B cell (primary cell): ENCODE measurements around the gene CACNB4. TPM values are rescaled to one million over a fixed set of nuclear protein-coding genes. Genes with fewer than 3 reads are reported as not detected.
A peak's percentile ranks its signal among the peaks of the same experiment; 100 is the strongest.

Source experiments
- ATAC-seq: fragments of 200-7000 bp; cut with Tn5 transposase; one replicate; pipeline ENCODE4 v1.10.0; 2021; ENCODE audit warnings: low read depth, mild to moderate bottlenecking, moderate number of reproducible peaks, moderate library complexity
- CTCF ChIA-PET: fragments of 350-600 bp; sonication (Branson Sonifier 250); formaldehyde crosslinking; loops from one replicate; lab custom pipeline; 2021; ENCODE audit warnings: antibody characterized with exemption, inconsistent platforms; lab: Charles Lee
- POLR2A ChIA-PET: fragments of 350-600 bp; sonication (Branson Sonifier 250); formaldehyde crosslinking; loops from one replicate; lab custom pipeline; 2021; ENCODE audit warnings: antibody characterized with exemption; lab: Charles Lee
- DNase-seq: peaks from one replicate; pipeline ENCODE4 v3.0.0; 2013
- H2AFZ ChIP-seq: 2 replicates; pipeline ENCODE4 v1.6.1; 2012; ENCODE audit warnings: mild to moderate bottlenecking, low read depth, low read length; ENCODE audit not compliant: insufficient read depth, poor library complexity, severe bottlenecking
- H3K27ac ChIP-seq, 2 donors: 1 replicate in 1 of 2; 2 replicates in 1 of 2; pipeline ENCODE4 v1.5.1; 2012 to 2013; ENCODE audit warnings: low read length in 2 of 2, mild to moderate bottlenecking in 2 of 2, moderate library complexity in 1 of 2
- H3K27me3 ChIP-seq, 4 experiments: fragments of 200-600 bp in 1 of 4; sonication (generic) in 1 of 4; replicated peaks in 1 of 4; 1 replicate in 2 of 4; 2 replicates in 2 of 4; pipeline versions ENCODE4 v1.6.1 to v1.7.0; 2013 to 2016; ENCODE audit warnings: low read length in 3 of 4, mild to moderate bottlenecking in 2 of 4, mixed read lengths in 1 of 4, moderate library complexity in 1 of 4; ENCODE audit not compliant: insufficient read depth in 4 of 4, control insufficient read depth in 3 of 4; ENCODE audit errors: control extremely low read depth in 1 of 4
- H3K36me3 ChIP-seq, 2 experiments: replicated peaks in 1 of 2; 1 replicate in 1 of 2; 2 replicates in 1 of 2; pipeline versions ENCODE4 v1.6.1 to v1.7.1; 2013; ENCODE audit warnings: low read length in 1 of 2; ENCODE audit not compliant: insufficient read depth in 2 of 2, control insufficient read depth in 1 of 2; ENCODE audit errors: control extremely low read depth in 1 of 2, extremely low read depth in 1 of 2
- H3K4me1 ChIP-seq, 2 donors: fragments of 200-600 bp in 1 of 2; sonication (generic) in 1 of 2; 1 replicate in 1 of 2; 2 replicates in 1 of 2; pipeline versions ENCODE4 v1.5.1 to v1.6.1; 2013 to 2017; ENCODE audit warnings: low read length in 2 of 2; ENCODE audit not compliant: control insufficient read depth in 2 of 2, insufficient read depth in 2 of 2
- H3K4me2 ChIP-seq: replicated peaks from 2 replicates; pipeline ENCODE3; 2012; ENCODE audit warnings: mild to moderate bottlenecking, low read depth, low read length; ENCODE audit not compliant: poor library complexity, severe bottlenecking
- H3K4me3 ChIP-seq, 5 experiments: fragments of 200-600 bp in 1 of 5; sonication (generic) in 1 of 5; 1 replicate in 3 of 5; 2 replicates in 2 of 5; pipeline versions ENCODE4 v1.5.1 to v1.7.0; 2011 to 2016; ENCODE audit warnings: low read length in 4 of 5, mild to moderate bottlenecking in 4 of 5, low read depth in 2 of 5, control low read depth in 1 of 5, moderate library complexity in 1 of 5; ENCODE audit not compliant: insufficient read depth in 1 of 5; ENCODE audit errors: control extremely low read depth in 1 of 5, extremely low read depth in 1 of 5
- H3K79me2 ChIP-seq: fragments of 200-600 bp; sonication (generic); one replicate; pipeline ENCODE4 v1.6.0; 2016; ENCODE audit warnings: low read length; ENCODE audit not compliant: control insufficient read depth, insufficient read depth
- H3K9ac ChIP-seq: fragments of 200-600 bp; sonication (generic); 2 replicates; pipeline ENCODE4 v1.6.1; 2017; ENCODE audit warnings: mild to moderate bottlenecking, low read length, moderate library complexity
- H3K9me3 ChIP-seq, 3 donors: one replicate each; pipeline versions ENCODE4 v1.6.1 to v1.7.1; 2013; ENCODE audit warnings: low read length in 2 of 3; ENCODE audit not compliant: control insufficient read depth in 2 of 3, insufficient read depth in 1 of 3; ENCODE audit errors: control extremely low read depth in 1 of 3
- H4K20me1 ChIP-seq: 2 replicates; pipeline ENCODE4 v1.6.0; 2012; ENCODE audit warnings: mild to moderate bottlenecking, low read length; ENCODE audit not compliant: insufficient read depth, control insufficient read depth, poor library complexity, severe bottlenecking
- H3K27ac Mint-ChIP-seq: one replicate; pipeline ENCODE4 v1.8.0; 2021; ENCODE audit warnings: mixed read lengths
- H3K27me3 Mint-ChIP-seq: one replicate; pipeline ENCODE4 v1.8.0; 2021; ENCODE audit warnings: mixed read lengths
- H3K4me1 Mint-ChIP-seq: one replicate; pipeline ENCODE4 v1.8.0; 2021; ENCODE audit warnings: mixed read lengths
- H3K4me3 Mint-ChIP-seq: one replicate; pipeline ENCODE4 v1.8.0; 2021; ENCODE audit warnings: mixed read lengths
- H3K9me3 Mint-ChIP-seq: one replicate; pipeline ENCODE4 v1.8.0; 2022; ENCODE audit warnings: mixed read lengths; ENCODE audit not compliant: insufficient read depth
- CTCF ChIP-seq: fragments of 200-600 bp; IDR thresholded peaks from one replicate; pipeline ENCODE4 v1.8.0; 2022; ENCODE audit warnings: antibody characterized with exemption, mild to moderate bottlenecking
- EZH2 ChIP-seq: IDR thresholded peaks from 2 replicates; pipeline ENCODE4 v1.6.1; 2012; ENCODE audit warnings: borderline replicate concordance, low read depth, mild to moderate bottlenecking, moderate library complexity, low read length; ENCODE audit not compliant: insufficient read depth, poor library complexity, severe bottlenecking
- WGBS: methylation state at CpG from one replicate; pipeline ENCODE4 v1.1.5; 2013; ENCODE audit warnings: missing lambda C conversion rate; ENCODE audit not compliant: insufficient coverage; 5-methylcytosine and 5-hydroxymethylcytosine counted together
- intact Hi-C: fragments of 100-400 bp; cut with micrococcal nuclease; formaldehyde crosslinking; loops from one replicate; pipeline ENCODE4 v1.10.0; 2022
- polyA plus RNA-seq: library from polyadenylated mRNA; depleted of rRNA; stranded (reverse); fragments of >200 nt; gene quantifications from 2 replicates; pipeline ENCODE4 v1.2.3, GENCODE V29; 2012
- total RNA-seq, 2 donors: library from RNA; stranded (reverse); fragments of 120-200 nt in 1 of 2; gene quantifications; 1 replicate in 1 of 2; 2 replicates in 1 of 2; pipeline versions ENCODE4 v1.2.3 to v1.2.4, GENCODE V29; 2013 to 2022

The CACNB4 gene
- total and polyA plus RNA-seq, 2 donors (not counting 1 experiment from before 2014, with no cell fraction given) = 0.12 to 1.4 TPM

- Mint-ChIP-seq H3K9me3 (no peaks in the 10 kb centered on the region), H3K27ac (peak overlapping the region; percentile 93), H3K4me3 (peak overlapping the region; percentile 86), H3K4me1 (peaks cover 46% of the 10 kb centered on the region), H3K27me3 (no peaks in the 10 kb centered on the region)
- WGBS = no CpG with 5 or more reads among the region's 5 CpGs
- intact Hi-C loops = loop anchor here (1.0 to 5.0 kb wide), 7 partner anchors 58 to 889 kb away; partner anchors contain the start of genes ARL6IP6 and NMI
- no peak for ATAC-seq
- no peak for DNase-seq
- Histone ChIP-seq H3K4me1 (peaks cover 20 to 28% of the 10 kb centered on the region in 2 donors), H3K4me2 (peak overlapping the region; percentile 84), H3K9me3 (no peaks in the 10 kb centered on the region), H3K4me3 (peak overlapping the region; percentile 36 to 98 (median 90)), H3K27me3 (no peaks in the 10 kb centered on the region), H3K27ac (peak overlapping the region; percentile 76 to 87), H3K36me3 (peaks cover 0 to 3% of the 10 kb centered on the region in 2 experiments), H4K20me1 (peaks cover 7% of the 10 kb centered on the region), H3K9ac (peak overlapping the region; percentile 97), H2AFZ (peak overlapping the region; percentile 90), H3K79me2 (peaks cover 44% of the 10 kb centered on the region)
- POLR2A ChIA-PET = interaction anchor here (0.5 to 1.8 kb wide), 4 partner anchors 58 to 191 kb away, joined by 3 to 6 read pairs (median 4); no protein-coding TSS in a partner anchor
- TF ChIP-seq CTCF = no peak
- no peak for TF ChIP-seq EZH2
- CTCF ChIA-PET = interaction anchor here (0.9 to 2.1 kb wide), 7 partner anchors 9 to 191 kb away, joined by 3 to 6 read pairs (median 3); no protein-coding TSS in a partner anchor
Measured at GRCh38 chr2:151828890-151829324, 269.9 kb downstream of the CACNB4 start.
